A549 treated with GW870086 at 1 μM for 4 hours (cell line): ENCODE results near the gene PRIM1. TPM values are rescaled to one million over a fixed set of nuclear protein-coding genes. Genes with fewer than 3 reads are reported as not detected.

ENCODE experiments used
- total RNA-seq: library from RNA; stranded (reverse); fragments of 200-300 nt; extraction: Qiagen RNA extraction; gene quantifications from 5 replicates; pipeline ENCODE4 v1.2.3, GENCODE V29; 2022; ENCODE audit warnings: low read depth

The PRIM1 gene
- total RNA-seq = 23.8 to 27.4 TPM (median 26.1 TPM) in 5 replicates

DNA sequence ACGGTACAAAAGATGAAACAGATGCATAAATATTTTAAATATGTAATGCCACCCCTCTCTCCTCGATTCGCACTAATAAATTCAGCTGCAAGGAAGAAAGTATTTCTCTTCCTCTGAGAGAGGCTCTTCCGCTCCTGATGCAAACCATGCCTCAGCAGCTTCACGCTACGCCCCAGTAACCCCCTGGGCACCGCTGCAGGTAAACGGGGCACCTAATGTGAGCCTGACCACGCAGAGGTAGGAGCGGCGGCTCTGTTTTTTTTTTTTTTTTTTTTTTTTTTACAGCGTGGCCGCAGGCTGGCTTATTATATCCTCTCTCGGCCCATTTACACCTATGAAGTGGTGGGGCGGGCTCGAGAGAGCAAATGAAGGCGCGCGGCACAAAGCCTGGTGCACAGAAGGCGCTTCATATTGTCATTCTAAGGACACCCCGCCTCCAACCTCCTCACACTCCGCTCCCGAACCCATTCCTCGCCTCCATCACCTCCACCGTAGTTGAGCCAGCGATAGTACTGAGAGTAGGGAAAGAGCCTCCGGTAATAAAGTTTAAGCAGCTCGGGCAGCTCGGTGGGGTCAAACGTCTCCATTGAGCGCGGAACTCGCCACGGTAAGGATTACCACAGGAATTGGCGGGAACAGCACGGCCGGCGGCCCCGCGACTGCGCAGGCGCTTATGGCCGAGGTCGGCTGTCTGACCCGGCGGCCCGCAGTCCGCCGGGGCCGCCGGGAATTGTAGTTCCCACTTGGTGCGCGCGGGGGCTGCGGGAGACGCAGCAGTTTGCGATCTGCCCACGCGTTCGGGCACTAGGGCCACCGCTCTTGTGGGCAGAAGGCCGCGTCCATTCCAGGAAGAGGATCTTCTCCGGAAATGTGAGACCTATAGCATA, at the start of gene PRIM1:
PRIM1 (minus strand) TSS at position 612 of the 887 bp plus-strand sequence; CDS start at position 587, 25 bp downstream.

DNA sequence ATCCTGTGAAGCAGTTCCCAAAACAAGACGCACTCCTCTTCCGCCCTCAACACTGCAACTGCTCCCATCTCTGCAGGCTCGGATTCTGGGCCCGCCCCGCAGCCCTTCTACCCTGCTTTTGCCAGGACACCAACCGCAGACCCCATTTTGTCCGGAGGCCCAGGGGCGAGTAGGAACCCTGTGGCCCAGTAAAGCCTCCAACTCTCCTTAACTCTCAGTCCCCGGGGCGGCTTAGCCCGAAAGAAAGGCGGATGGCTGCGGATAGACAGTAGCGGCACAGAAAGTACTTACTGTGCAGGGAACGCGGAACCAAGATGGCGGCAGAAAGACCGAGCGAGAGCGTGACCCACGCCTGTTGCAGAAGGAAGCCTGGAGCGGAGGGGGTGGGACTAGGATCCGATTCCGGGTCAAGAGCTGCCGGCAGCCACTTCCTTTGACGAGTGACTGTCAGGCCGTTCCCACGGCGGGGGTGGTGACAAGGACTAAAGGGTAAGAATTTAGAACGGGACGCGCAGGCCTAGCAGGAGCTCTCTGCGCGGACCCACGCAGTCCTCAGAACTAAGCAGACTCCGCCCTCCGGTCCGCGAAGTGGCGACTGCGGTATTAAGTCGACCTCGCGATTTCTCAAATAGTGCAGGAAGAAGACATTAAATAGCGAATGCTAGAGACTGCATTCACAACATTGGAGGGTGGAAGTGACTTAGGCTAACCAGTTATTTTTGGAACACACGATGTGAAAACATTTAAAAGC, 27.0 kb downstream of the PRIM1 start, which contains the start of gene NACA:
NACA (minus strand) TSS at position 328 of the 751 bp plus-strand sequence. CDS start 778 bp downstream, outside the sequence.

DNA sequence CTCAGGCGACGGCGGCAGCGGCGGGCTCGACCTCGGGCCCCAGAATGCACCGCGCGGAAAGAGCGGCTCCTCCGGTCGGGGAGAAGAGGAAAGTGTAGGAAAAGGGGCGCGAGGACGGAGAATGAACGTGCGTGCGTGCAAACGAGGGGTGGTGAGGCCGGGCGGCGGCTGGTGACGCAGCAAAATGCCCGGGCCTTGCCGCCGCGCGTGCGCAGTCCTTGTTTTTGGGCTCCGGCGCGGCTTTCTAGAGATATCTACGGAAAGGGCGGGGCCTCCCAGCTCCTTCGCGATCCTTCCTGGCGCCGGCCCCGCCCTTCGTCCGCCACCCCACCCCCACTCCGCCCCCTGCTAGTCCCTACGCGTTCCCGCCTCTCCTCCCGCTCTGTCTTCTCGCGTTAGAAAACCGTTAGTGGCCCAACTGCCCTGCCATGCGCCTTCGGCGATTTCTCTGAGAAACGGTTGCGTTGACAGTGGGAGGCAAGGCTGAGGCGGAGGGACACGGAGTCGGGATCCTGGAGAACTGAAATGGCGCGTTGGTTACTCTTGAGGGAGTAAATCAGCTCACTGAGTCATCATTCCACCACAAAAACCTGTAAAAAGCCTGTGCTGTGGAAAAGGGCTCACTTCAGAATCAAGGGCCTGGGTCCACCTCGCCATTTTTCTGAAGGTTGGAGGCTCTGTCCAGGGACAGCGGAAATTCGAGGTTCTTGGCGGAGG, 63.8 kb downstream of the PRIM1 start, which contains the start of gene PTGES3:
PTGES3 (minus strand) TSS at position 156 of the 717 bp plus-strand sequence. CDS start 285 bp downstream, outside the sequence.

Other genes starting within 250 kb of the PRIM1 start
- 8.6 to 11.0 TPM (median 10.8 TPM) in 5 replicates for gene RBMS2, start 230.5 kb downstream of the PRIM1 start, total RNA-seq
- 24.8 to 42.1 TPM (median 41.1 TPM) in 5 replicates for gene BAZ2A, start 122.0 kb downstream of the PRIM1 start, total RNA-seq
- gene ATP5F1B, start 106.3 kb downstream of the PRIM1 start, total RNA-seq = 823 to 966 TPM (median 921 TPM) in 5 replicates
- 359 to 407 TPM (median 380 TPM) in 5 replicates for gene PTGES3, start 64.0 kb downstream of the PRIM1 start, total RNA-seq
- gene NACA, start 27.0 kb downstream of the PRIM1 start, total RNA-seq = 1,533 to 1,898 TPM (median 1,542 TPM) in 5 replicates
- 1.0 to 1.8 TPM (median 1.3 TPM) in 5 replicates for gene HSD17B6, start 11.0 kb upstream of the PRIM1 start, total RNA-seq
- 0.09 TPM in 1 of 5 replicates, not detected in the others for gene SDR9C7, start 182.1 kb upstream of the PRIM1 start, total RNA-seq
- 0.05 to 0.13 TPM (median 0.12 TPM) in 4 of 5 replicates, not detected in the other for gene RDH16, start 205.3 kb upstream of the PRIM1 start, total RNA-seq